ENCODE data around the gene POGLUT3.

Gene POGLUT3, protein sequence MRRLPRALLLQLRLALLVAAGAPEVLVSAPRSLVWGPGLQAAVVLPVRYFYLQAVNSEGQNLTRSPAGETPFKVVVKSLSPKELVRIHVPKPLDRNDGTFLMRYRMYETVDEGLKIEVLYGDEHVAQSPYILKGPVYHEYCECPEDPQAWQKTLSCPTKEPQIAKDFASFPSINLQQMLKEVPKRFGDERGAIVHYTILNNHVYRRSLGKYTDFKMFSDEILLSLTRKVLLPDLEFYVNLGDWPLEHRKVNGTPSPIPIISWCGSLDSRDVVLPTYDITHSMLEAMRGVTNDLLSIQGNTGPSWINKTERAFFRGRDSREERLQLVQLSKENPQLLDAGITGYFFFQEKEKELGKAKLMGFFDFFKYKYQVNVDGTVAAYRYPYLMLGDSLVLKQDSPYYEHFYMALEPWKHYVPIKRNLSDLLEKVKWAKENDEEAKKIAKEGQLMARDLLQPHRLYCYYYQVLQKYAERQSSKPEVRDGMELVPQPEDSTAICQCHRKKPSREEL

GRCh38 chr11:108498046-108498815, at the start of gene POGLUT3:
TSS of gene POGLUT3 (minus strand) at chr11:108498384. CDS start at chr11:108498366, 18 bp downstream.
- DNase-seq (ENCODE audit: low read depth in 4 of 4, low spot score in 1 of 4) = peak in 3 of 4 experiments; percentile 7 to 33 (median 16)

DNA sequence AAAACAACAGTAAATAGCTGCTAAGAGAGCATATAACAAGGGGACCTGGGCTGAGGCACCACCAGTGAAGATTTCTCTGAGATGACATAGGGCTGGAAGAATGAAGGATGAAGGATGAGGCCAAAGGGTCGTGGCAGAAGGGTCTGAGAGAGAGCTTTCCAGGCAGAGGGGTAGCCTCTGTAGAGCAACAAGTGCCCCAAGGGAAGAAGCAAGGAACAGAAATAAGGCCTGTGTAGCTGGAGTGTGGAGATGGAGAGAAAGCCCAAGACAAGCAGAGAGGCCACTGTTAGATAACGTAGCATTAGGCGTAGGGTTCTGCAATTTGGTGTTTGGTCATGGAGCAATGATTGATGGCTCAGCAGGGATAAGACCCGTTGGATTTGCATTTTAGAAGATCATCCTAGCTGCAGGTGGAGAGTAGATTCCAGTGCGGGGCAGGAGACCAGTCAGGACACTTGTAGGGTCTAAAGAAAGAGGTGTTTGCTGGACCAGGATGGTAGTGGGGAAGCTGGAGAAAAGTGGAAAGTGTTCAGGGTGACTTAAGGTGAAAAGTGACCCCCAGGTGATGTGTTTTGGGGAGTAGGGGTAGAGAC, 47.8 kb upstream of the POGLUT3 start:
- DNase-seq (ENCODE audit: low read depth in 4 of 4, low spot score in 1 of 4) = no peak

- DNase-seq (ENCODE audit: low read depth in 4 of 4, low spot score in 1 of 4) = no peak
These were observed 45.3 kb upstream of the POGLUT3 start for GRCh38 chr11:108543316-108543964.

GRCh38 chr11:108541531-108541930, 43.3 kb upstream of the POGLUT3 start:
- DNase-seq (ENCODE audit: low read depth in 4 of 4, low spot score in 1 of 4) = no peak

DNA sequence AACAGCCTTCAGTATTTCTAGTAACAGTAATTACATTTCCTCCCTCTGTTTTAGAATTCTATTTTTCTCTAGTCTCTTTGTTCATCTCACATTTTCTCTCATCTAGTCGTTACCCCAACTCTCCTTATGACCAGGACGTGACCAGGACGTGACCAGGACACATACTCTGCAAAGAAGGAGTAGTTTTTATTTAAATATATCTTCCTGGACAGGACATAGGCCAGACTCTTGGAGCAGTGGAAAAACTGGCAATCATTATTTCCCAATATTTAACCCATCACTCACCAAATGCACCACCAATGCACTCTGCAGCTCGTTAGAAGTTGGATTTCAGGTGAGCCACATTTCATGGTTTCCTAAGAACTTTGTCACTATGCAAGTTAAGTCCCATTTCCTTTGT, 40.3 kb upstream of the POGLUT3 start:
- DNase-seq (ENCODE audit: low read depth in 4 of 4, low spot score in 1 of 4) = no peak

DNA sequence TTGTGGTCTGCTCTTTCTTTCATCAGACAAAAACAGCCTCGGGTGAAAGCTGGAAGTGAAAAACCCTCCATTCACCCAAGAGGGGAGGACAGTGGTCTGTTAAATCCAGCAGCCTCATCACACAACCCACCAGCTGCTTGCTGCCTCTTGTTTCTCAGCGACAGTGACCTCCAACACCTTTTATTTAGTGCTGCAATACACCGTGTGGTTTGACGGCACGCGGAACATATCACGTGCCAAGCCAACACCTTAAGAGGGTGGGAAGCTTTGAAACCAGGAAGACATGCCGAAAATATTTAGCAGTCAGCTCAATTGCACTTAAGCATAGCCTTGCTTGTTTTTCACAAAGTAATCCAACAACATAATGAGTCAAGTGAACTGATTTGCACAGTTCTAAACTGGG, 39.8 kb upstream of the POGLUT3 start:
- no peak for DNase-seq (ENCODE audit: low read depth in 4 of 4, low spot score in 1 of 4)

- DNase-seq (ENCODE audit: low read depth in 4 of 4, low spot score in 1 of 4) = no peak
These were observed 38.6 kb upstream of the POGLUT3 start for GRCh38 chr11:108536783-108537182.

GRCh38 chr11:108535384-108535955, 37.3 kb upstream of the POGLUT3 start:
- DNase-seq (ENCODE audit: low read depth in 4 of 4, low spot score in 1 of 4) = no peak

- no peak for DNase-seq (ENCODE audit: low read depth in 4 of 4, low spot score in 1 of 4)
These were observed 36.2 kb upstream of the POGLUT3 start for GRCh38 chr11:108534274-108534882.

- DNase-seq (ENCODE audit: low read depth in 4 of 4, low spot score in 1 of 4) = no peak
These were observed 32.2 kb upstream of the POGLUT3 start for GRCh38 chr11:108530426-108530825.

DNA sequence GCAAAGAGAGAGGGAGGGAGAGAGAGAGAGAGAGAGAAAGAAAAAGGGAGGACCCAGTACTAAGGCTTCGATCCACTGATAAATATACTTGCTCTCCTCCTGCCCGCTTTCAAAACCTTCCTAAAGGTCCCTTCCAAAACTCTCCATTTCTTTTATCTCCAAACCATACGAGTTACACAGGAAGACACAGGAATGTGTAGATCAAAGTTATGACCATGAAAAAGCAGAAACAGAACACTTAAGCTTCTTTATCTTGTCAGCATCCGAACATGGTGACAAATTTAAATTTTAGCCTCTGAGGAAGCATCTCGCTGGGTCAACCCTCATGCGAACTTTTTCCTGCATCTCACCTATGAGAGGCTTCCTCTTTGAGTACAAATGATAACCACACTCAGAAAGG, 29.2 kb upstream of the POGLUT3 start:
- no peak for DNase-seq (ENCODE audit: low read depth in 4 of 4, low spot score in 1 of 4)

DNA sequence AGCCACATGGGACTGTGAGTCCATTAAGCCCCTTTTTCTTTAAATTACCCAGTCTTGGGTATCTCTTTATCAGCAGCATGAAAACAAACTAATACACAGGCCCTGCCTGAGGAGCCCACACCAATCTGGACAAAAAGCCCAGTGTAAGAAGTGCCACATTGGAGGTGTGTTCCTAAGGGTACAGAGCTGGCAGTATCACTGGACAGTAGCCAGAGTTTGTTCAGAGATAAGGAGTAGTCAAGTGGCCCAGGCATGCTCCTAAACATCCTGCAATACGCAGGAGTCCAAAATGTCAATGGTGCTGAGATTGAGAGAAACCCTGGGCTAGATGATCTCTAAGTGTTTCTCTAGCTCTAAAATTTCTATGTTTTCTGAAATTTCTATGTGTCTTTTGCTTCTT, 27.0 kb upstream of the POGLUT3 start:
- no peak for DNase-seq (ENCODE audit: low read depth in 4 of 4, low spot score in 1 of 4)

GRCh38 chr11:108524422-108524821, 26.2 kb upstream of the POGLUT3 start:
- DNase-seq (ENCODE audit: low read depth in 4 of 4, low spot score in 1 of 4) = no peak

DNA sequence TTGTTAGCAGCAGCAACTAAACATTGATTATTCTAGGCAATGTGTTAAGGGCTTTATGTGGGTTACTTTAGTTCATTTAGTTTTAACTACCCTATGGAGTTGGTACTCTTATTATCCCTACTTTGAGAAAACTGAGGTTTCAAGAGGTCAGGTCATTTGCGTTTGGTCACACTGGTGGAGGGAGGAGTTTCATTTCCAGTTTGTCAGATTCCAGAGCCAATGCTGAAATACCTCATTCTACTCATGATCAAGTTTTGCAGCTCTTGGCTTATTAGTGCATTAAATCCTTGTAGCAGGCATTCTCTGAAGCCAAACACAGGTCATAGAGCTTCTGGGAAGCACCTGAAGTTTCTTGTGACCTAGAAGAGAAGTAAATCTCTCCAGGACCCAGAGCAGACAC, 24.1 kb upstream of the POGLUT3 start:
- no peak for DNase-seq (ENCODE audit: low read depth in 4 of 4, low spot score in 1 of 4)

DNA sequence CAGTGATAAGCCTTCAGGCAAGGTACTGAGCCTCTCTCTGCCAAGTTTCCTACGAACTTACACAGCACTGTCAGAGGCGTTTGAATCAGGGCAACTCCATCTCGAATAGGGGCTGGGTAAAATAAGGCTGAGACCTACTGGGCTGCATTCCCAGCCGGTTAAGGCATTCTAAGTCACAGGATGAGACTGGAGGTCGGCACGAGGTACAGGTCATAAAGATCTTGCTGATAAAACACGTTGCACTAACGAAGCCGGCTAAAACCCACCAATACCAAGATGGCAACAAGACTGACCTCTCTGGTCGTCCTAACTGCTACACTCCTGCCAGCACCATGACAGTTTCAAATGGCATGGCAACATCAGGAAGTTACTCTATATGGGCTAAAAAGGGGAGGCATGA, 20.4 kb upstream of the POGLUT3 start:
- no peak for DNase-seq (ENCODE audit: low read depth in 4 of 4, low spot score in 1 of 4)

- DNase-seq (ENCODE audit: low read depth in 4 of 4, low spot score in 1 of 4) = no peak
These were observed 17.9 kb upstream of the POGLUT3 start for GRCh38 chr11:108516125-108516524.

DNA sequence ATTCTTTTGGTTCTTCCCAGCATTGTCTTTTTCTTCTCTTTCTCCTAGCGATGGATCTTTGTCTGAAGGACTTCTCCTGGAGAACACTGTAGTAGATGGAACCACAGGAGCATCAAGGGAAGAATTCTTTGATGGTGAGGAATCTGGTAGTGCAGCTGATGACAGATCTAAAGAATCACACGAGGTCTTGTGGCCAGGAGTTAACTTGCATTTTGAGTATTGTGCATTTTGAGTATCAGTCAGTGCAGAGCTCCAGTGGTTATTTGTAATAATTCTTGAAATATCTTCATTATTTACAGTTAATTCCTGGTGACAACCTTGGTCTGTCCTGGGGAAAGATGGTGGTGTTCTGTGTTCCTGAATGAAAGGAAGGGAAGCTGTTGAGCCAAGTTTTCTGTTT, 14.5 kb upstream of the POGLUT3 start:
- DNase-seq (ENCODE audit: low read depth in 4 of 4, low spot score in 1 of 4) = no peak

GRCh38 chr11:108511851-108512474, 13.8 kb upstream of the POGLUT3 start:
- no peak for DNase-seq (ENCODE audit: low read depth in 4 of 4, low spot score in 1 of 4)

DNA sequence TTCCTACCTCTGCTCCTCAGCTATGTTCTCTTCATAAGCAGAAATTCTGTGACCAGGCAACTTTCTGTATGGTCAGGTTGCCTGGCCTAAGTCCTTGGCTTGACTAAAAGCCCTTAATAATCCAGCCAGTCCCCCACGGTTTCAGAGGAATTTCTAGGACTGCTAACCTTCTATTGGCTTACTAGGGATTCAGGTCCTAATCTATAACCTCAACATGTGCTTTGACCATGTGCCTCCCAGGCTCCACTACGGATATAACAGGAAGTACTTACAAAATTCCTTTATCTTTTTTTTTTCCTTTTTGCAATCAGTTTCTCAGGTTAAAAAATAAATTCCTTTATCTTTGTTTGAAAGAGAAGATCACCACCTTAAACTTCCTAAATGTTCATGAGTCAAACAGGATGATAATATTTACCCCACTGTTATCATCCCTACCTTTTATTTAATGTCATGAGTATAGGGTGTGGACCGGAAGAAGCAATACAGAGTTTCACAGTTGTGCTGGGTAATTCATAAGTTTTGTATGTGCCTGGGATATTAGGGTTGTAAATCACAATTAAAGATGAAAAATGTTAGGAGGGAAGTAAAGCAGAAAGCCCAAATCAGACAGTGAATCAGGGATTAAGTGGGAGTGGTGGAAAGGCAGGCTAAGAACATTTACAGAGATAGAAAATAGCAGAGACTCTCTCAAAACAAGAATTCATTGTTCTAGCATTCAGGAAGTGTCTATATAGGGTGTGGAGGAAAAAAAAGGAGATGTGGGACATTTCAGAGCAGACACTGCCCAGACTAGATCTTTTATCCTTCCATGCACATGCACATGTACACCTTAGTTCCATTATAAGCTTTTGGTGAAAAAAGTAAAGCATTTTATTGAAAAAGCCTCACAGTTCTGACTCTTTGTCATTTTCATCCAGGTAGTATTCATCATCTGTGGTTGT, 10.7 kb upstream of the POGLUT3 start:
- DNase-seq (ENCODE audit: low read depth in 4 of 4, low spot score in 1 of 4) = no peak
